A549 (cell line): ENCODE measurements around the gene RAB8A.

Experiments used
- CHD4 ChIP-seq: fragments of 200-600 bp; sonication (generic); IDR thresholded peaks from 2 replicates; pipeline ENCODE4 v1.6.1; 2016; ENCODE audit warnings: antibody characterized with exemption, mild to moderate bottlenecking, borderline replicate concordance
- EP300 ChIP-seq, 2 experiments: fragments of >200 bp; sonication (Bioruptor Twin); formaldehyde crosslinking; IDR thresholded peaks; 2 replicates in 1 of 2; 3 replicates in 1 of 2; pipeline ENCODE4 v1.6.1; 2016 to 2017
- HDAC2 ChIP-seq: fragments of 200-600 bp; sonication (generic); IDR thresholded peaks from 2 replicates; pipeline ENCODE4 v1.6.1; 2016
- JUN ChIP-seq, 2 experiments: fragments of >200 bp; sonication (Bioruptor Twin); formaldehyde crosslinking; IDR thresholded peaks; 2 replicates in 1 of 2; 3 replicates in 1 of 2; pipeline ENCODE4 v1.6.1; 2016 to 2017
- KDM1A ChIP-seq: fragments of 200-600 bp; sonication (generic); IDR thresholded peaks from 2 replicates; pipeline ENCODE4 v1.6.1; 2016; ENCODE audit warnings: low read depth, mild to moderate bottlenecking
- MAFK ChIP-seq: fragments of 450-650 bp; IDR thresholded peaks from 2 replicates; pipeline ENCODE4 v1.6.1; 2014; ENCODE audit not compliant: partially characterized antibody
- POLR2A ChIP-seq: IDR thresholded peaks from 2 replicates; pipeline ENCODE4 v1.6.1; 2012; ENCODE audit warnings: mild to moderate bottlenecking, low read length
- RAD21 ChIP-seq, 2 experiments: fragments of >200 bp in 1 of 2; sonication (Bioruptor Twin) in 1 of 2; formaldehyde crosslinking in 1 of 2; IDR thresholded peaks in 1 of 2; conservative IDR thresholded peaks in 1 of 2; 2 replicates in 1 of 2; 3 replicates in 1 of 2; pipeline ENCODE4 v1.6.1; 2012 to 2018; ENCODE audit warnings: inconsistent platforms in 1 of 2
- RFX5 ChIP-seq: fragments of 450-650 bp; IDR thresholded peaks from 2 replicates; pipeline ENCODE4 v1.7.1; 2014; ENCODE audit warnings: antibody characterized with exemption, mild to moderate bottlenecking, moderate library complexity
- ZFP36 ChIP-seq: fragments of 450-650 bp; IDR thresholded peaks from 2 replicates; pipeline ENCODE4 v1.6.1; 2014; ENCODE audit warnings: borderline replicate concordance; ENCODE audit not compliant: partially characterized antibody
- TF ChIP-seq, protein P1 (sequence below): IDR thresholded peaks from 2 replicates; pipeline ENCODE4 v1.6.1; 2012
- TF ChIP-seq, protein P2 (sequence below): IDR thresholded peaks from 2 replicates; pipeline ENCODE4 v1.6.1; 2012
- TF ChIP-seq, protein P3 (sequence below): fragments of >200 bp; sonication (Bioruptor Twin); formaldehyde crosslinking; IDR thresholded peaks from 3 replicates; pipeline ENCODE4 v1.5.1; 2016
- TF ChIP-seq, protein P4 (sequence below): fragments of 450-650 bp; IDR thresholded peaks from 2 replicates; pipeline ENCODE4 v1.6.1; 2014; ENCODE audit warnings: antibody characterized with exemption

DNA sequence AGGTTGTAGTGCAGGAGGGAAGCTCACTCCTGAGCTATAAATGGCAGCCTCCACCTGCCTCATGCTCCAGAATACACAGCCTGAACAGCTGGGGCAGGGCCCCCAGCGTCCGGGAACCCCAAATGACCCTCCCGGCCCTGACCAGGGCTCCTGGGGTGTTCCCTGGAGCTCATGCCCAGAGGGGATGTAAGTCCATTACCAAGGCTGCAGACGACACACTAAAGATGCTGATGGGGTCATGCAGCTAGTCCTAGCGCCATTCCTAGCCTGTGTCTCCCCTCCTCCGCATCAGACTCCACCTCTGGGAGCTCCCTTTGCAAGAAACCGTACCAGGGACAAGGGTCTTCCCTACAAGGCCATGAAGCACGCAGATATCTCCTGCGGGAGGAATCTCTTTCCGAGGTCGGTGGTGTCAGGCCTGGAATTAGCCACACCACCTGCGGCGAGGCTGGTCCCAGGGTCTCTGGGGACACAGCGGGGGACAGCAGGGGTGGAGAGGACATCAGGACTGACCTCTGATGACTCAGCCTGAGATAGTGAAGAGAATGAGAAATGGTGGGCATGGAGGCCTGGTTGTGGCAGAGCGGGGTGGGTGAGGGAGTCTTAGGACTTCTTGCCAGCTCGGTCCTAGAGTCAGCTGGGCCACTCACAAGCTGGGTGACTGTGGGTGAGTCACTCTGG is 47.3 kb upstream of the RAB8A start:
- no peak for TF ChIP-seq CHD4
- TF ChIP-seq, protein P1, sequence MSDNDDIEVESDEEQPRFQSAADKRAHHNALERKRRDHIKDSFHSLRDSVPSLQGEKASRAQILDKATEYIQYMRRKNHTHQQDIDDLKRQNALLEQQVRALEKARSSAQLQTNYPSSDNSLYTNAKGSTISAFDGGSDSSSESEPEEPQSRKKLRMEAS, result no peak
- TF ChIP-seq MAFK, result no peak
- no peak for TF ChIP-seq KDM1A
- TF ChIP-seq EP300 (IDR thresholded peaks at IDR 0.05), result no peak
- no peak for TF ChIP-seq JUN (IDR thresholded peaks at IDR 0.05)
- TF ChIP-seq, protein P2, sequence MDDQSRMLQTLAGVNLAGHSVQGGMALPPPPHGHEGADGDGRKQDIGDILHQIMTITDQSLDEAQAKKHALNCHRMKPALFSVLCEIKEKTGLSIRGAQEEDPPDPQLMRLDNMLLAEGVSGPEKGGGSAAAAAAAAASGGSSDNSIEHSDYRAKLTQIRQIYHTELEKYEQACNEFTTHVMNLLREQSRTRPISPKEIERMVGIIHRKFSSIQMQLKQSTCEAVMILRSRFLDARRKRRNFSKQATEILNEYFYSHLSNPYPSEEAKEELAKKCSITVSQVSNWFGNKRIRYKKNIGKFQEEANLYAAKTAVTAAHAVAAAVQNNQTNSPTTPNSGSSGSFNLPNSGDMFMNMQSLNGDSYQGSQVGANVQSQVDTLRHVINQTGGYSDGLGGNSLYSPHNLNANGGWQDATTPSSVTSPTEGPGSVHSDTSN, result no peak
- no peak for TF ChIP-seq POLR2A
- TF ChIP-seq, protein P3, sequence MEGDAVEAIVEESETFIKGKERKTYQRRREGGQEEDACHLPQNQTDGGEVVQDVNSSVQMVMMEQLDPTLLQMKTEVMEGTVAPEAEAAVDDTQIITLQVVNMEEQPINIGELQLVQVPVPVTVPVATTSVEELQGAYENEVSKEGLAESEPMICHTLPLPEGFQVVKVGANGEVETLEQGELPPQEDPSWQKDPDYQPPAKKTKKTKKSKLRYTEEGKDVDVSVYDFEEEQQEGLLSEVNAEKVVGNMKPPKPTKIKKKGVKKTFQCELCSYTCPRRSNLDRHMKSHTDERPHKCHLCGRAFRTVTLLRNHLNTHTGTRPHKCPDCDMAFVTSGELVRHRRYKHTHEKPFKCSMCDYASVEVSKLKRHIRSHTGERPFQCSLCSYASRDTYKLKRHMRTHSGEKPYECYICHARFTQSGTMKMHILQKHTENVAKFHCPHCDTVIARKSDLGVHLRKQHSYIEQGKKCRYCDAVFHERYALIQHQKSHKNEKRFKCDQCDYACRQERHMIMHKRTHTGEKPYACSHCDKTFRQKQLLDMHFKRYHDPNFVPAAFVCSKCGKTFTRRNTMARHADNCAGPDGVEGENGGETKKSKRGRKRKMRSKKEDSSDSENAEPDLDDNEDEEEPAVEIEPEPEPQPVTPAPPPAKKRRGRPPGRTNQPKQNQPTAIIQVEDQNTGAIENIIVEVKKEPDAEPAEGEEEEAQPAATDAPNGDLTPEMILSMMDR, result no peak
- no peak for TF ChIP-seq RFX5
- TF ChIP-seq, protein P4, sequence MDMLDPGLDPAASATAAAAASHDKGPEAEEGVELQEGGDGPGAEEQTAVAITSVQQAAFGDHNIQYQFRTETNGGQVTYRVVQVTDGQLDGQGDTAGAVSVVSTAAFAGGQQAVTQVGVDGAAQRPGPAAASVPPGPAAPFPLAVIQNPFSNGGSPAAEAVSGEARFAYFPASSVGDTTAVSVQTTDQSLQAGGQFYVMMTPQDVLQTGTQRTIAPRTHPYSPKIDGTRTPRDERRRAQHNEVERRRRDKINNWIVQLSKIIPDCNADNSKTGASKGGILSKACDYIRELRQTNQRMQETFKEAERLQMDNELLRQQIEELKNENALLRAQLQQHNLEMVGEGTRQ, result no peak
- TF ChIP-seq HDAC2, result no peak
- no peak for TF ChIP-seq ZFP36
- no peak for TF ChIP-seq RAD21 (conservative IDR thresholded peaks at IDR 0.05 in 1 of 2, IDR thresholded peaks at IDR 0.05 in 1 of 2)
